Measurements from ENCODE around the gene KDELR1. TPM values are rescaled to one million over a fixed set of nuclear protein-coding genes. Genes with fewer than 3 reads are reported as not detected.

The KDELR1 gene
- total RNA-seq, 6 experiments from 2014 or later: 69.1 to 83.1 (median 77.1) TPM

GRCh38 chr19:48396824-48397176, 5.4 kb upstream of the KDELR1 start:
- Histone ChIP-seq H3K4me1 (no peaks in the 10 kb centered on the region), H3K27me3 (no peaks in the 10 kb centered on the region), H3K9me3 (no peaks in the 10 kb centered on the region), H3K4me3 (no peak overlapping the region), H3K36me3 (no peaks in the 10 kb centered on the region), H3K27ac (no peak overlapping the region)
- ATAC-seq (no peak), DNase-seq (no peak)
- intact Hi-C loops (cut with DNase I): no loop called here
- TF ChIP-seq CTCF (IDR thresholded peaks at IDR 0.05) (no peak), POLR2A (IDR thresholded peaks at IDR 0.05) (no peak)
- no CpG with 5 or more reads among the region's 2 CpGs for WGBS (ENCODE audit: insufficient coverage, low coverage, low lambda C conversion rate, missing lambda C conversion rate)

GRCh38 chr19:48396016-48396823, 4.9 kb upstream of the KDELR1 start:
- TF ChIP-seq POLR2A (IDR thresholded peaks at IDR 0.05): no peak
- TF ChIP-seq CTCF (IDR thresholded peaks at IDR 0.05): no peak
- DNase-seq: no peak
- no peaks in the 10 kb centered on the region for H3K4me1 ChIP-seq
- WGBS (ENCODE audit: insufficient coverage, low coverage, low lambda C conversion rate, missing lambda C conversion rate): 43% methylated on average over 17 of the region's 24 CpGs
- no peaks in the 10 kb centered on the region for H3K27me3 ChIP-seq
- intact Hi-C loops (cut with DNase I): no loop called here
- H3K9me3 ChIP-seq: no peaks in the 10 kb centered on the region
- no peak for ATAC-seq
- no peak overlapping the region for H3K4me3 ChIP-seq
- H3K36me3 ChIP-seq: no peaks in the 10 kb centered on the region
- no peak overlapping the region for H3K27ac ChIP-seq

- Histone ChIP-seq H3K4me3 (no peak overlapping the region), H3K27me3 (no peaks in the 10 kb centered on the region), H3K4me1 (no peaks in the 10 kb centered on the region), H3K27ac (no peak overlapping the region), H3K9me3 (no peaks in the 10 kb centered on the region), H3K36me3 (no peaks in the 10 kb centered on the region)
- WGBS (ENCODE audit: insufficient coverage, low coverage, low lambda C conversion rate, missing lambda C conversion rate): 16% methylated on average over 7 of the region's 9 CpGs
- intact Hi-C loops (cut with DNase I): no loop called here
- DNase-seq (no peak), ATAC-seq (no peak)
- TF ChIP-seq POLR2A (IDR thresholded peaks at IDR 0.05): no peak
- no peak for TF ChIP-seq CTCF (IDR thresholded peaks at IDR 0.05)
Measured at GRCh38 chr19:48395499-48395898, 4.1 kb upstream of the KDELR1 start.

- Histone ChIP-seq H3K36me3 (no peaks in the 10 kb centered on the region), H3K27me3 (no peaks in the 10 kb centered on the region), H3K4me1 (no peaks in the 10 kb centered on the region), H3K4me3 (no peak overlapping the region), H3K9me3 (no peaks in the 10 kb centered on the region), H3K27ac (no peak overlapping the region)
- 10% methylated on average over 6 of the region's 6 CpGs for WGBS (ENCODE audit: insufficient coverage, low coverage, low lambda C conversion rate, missing lambda C conversion rate)
- no peak for TF ChIP-seq POLR2A (IDR thresholded peaks at IDR 0.05)
- no peak for TF ChIP-seq CTCF (IDR thresholded peaks at IDR 0.05)
- DNase-seq (no peak), ATAC-seq (no peak)
- intact Hi-C loops (cut with DNase I): no loop called here
Measured at GRCh38 chr19:48395170-48395455, 3.8 kb upstream of the KDELR1 start.

Measured in right lobe of liver (tissue), 6 donors.